ENCODE measurements around the gene MGAT4B.

Gene MGAT4B

DNA sequence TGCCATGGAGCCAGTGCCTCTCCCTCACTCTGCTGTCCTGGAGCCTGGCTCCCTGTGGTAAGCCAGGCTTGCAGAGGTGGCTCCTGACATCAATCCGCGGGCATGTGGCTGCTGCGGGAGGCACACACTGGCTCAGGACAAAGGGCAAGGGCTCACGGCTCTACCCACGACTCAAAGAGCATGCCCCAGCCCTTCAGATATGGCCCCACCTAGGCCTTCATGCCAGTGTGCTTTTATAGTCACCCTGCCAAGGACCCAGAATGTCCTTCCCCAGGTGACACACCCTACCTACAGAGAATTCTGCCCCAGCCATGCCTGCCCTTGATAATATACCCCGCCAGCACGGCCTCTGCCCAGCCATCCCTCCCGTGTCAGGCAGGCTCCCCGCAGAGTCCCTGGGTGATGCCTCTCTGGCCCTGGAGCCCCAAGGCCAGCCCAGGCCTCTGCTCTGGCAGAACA is 1.6 kb downstream of the MGAT4B start:
- H3K27me3 ChIP-seq (ENCODE audit: control insufficient read depth, insufficient read depth, low read length), result no peaks in the 10 kb centered on the region
- H3K9me3 ChIP-seq (ENCODE audit: control insufficient read depth, insufficient read depth, low read length), result no peaks in the 10 kb centered on the region
- H3K4me3 ChIP-seq (ENCODE audit: low read depth, low read length), result peak overlapping the region; percentile 72
- H3K27ac ChIP-seq (ENCODE audit: low read depth, low read length), result no peak overlapping the region
- peaks cover 25% of the 10 kb centered on the region for H3K4me1 ChIP-seq (ENCODE audit: control insufficient read depth, insufficient read depth, low read length)
- peaks cover 4% of the 10 kb centered on the region for H3K36me3 ChIP-seq (ENCODE audit: control insufficient read depth, insufficient read depth, low read length)
- H3K9ac ChIP-seq (ENCODE audit: low read depth, low read length), result peak overlapping the region; percentile 55; the same call in 1 of the 2 replicates

DNA sequence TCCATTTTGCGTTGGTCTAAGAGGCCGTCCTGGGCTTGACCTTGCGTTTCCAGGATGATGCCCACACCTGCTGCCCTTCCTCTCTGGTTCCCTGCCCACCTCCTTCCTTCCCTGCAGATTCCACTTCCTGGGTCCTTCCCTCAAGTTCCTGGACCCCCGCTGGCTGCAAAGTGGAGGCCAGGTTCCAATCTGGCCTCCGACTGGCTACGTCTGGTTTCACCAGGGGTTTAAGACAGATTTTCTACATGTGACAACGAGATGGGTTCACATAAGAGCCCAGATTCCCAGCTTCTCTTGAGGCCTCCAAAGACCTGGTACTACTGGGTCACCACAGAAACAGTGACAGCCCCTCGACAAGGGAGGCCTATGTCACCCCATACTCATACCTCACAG is 2.1 kb downstream of the MGAT4B start:
- peaks cover 9% of the 10 kb centered on the region for H3K36me3 ChIP-seq (ENCODE audit: control insufficient read depth, insufficient read depth, low read length)
- no peak overlapping the region for H3K4me3 ChIP-seq (ENCODE audit: low read depth, low read length)
- no peaks in the 10 kb centered on the region for H3K9me3 ChIP-seq (ENCODE audit: control insufficient read depth, insufficient read depth, low read length)
- H3K4me1 ChIP-seq (ENCODE audit: control insufficient read depth, insufficient read depth, low read length), result peaks cover 25% of the 10 kb centered on the region
- no peak overlapping the region for H3K9ac ChIP-seq (ENCODE audit: low read depth, low read length)
- no peak overlapping the region for H3K27ac ChIP-seq (ENCODE audit: low read depth, low read length)
- H3K27me3 ChIP-seq (ENCODE audit: control insufficient read depth, insufficient read depth, low read length), result no peaks in the 10 kb centered on the region

DNA sequence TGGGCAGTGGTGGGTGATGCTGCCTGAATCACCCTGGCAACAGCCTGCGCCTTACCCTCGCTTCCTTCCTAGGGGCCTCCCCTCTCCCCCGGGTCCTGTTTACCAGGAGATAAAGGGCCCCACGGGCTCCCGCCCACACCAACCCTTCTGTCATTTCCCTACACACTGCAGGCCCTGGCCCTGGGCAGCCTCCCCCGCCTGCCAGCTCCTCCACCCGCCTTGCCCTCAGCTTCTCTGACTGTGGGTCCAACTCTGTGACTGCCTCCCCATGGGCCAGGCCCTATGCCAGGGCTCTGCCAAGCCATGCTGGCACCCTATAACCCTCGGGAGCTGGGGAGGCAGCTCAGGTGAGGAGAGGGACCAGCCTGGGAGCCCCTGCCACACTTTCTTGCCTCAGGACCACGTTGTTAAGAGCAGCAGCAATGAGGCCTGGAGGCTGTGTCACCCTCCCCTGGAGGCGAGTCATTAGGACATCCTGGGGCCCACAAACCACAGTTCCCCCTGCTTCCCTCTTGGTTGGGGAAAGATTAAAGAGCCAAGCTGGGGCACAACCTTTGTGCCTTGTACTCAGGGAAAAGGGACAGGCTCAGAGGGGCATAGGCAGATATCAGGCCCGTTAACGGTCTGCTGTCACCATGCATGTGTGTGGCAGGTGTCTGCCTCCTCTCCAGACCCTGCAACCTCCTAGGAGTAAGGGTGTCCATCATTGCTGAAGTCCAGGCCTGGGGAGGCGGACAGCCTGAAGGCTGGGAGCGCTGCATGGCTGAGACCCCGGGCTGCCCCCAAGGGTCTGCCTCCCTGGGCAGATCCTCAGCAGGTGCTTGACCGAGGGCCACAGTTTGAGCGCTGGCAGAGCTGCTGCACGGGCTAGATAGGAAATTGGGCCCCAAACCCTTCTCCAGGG is 2.8 kb downstream of the MGAT4B start:
- Histone ChIP-seq H3K9me3 (ENCODE audit: control insufficient read depth, insufficient read depth, low read length) (no peaks in the 10 kb centered on the region), H3K36me3 (ENCODE audit: control insufficient read depth, insufficient read depth, low read length) (peaks cover 16% of the 10 kb centered on the region), H3K27ac (ENCODE audit: low read depth, low read length) (no peak overlapping the region), H3K4me3 (ENCODE audit: low read depth, low read length) (no peak overlapping the region), H3K27me3 (ENCODE audit: control insufficient read depth, insufficient read depth, low read length) (no peaks in the 10 kb centered on the region), H3K4me1 (ENCODE audit: control insufficient read depth, insufficient read depth, low read length) (peaks cover 25% of the 10 kb centered on the region), H3K9ac (ENCODE audit: low read depth, low read length) (no peak overlapping the region)

DNA sequence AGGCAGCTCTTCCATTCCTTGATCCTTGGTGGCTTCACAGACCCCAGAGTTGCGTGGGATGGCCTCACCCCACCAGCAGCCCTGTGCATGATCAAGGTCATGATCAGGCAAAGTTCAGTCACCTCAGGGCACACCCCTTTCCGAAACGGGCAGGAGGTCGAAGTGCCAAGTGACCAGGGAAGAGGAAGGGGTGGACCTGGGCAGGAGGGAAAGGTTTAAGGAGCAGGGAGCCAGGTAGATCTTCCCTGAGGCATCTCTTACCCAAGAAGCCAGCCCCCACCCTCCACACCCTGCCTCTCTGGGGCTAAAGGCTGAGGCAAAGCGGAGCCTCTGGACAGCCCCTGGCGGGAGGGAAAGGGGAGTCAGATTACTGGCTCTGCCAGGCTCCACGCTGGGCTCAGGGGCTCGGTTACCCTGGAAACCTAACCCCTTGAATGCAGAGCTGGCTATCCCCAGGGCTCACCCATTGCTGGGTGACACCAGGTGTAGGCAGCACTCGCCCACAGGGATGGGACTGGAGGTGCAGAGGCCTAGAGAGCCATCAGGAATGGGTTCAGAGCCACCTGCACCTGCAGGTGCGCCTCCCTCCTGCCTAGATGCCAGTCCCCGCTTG is 3.6 kb downstream of the MGAT4B start:
- Histone ChIP-seq H3K27me3 (ENCODE audit: control insufficient read depth, insufficient read depth, low read length) (no peaks in the 10 kb centered on the region), H3K9ac (ENCODE audit: low read depth, low read length) (no peak overlapping the region), H3K9me3 (ENCODE audit: control insufficient read depth, insufficient read depth, low read length) (no peaks in the 10 kb centered on the region), H3K27ac (ENCODE audit: low read depth, low read length) (no peak overlapping the region), H3K4me1 (ENCODE audit: control insufficient read depth, insufficient read depth, low read length) (peaks cover 25% of the 10 kb centered on the region), H3K36me3 (ENCODE audit: control insufficient read depth, insufficient read depth, low read length) (peaks cover 24% of the 10 kb centered on the region), H3K4me3 (ENCODE audit: low read depth, low read length) (no peak overlapping the region)

DNA sequence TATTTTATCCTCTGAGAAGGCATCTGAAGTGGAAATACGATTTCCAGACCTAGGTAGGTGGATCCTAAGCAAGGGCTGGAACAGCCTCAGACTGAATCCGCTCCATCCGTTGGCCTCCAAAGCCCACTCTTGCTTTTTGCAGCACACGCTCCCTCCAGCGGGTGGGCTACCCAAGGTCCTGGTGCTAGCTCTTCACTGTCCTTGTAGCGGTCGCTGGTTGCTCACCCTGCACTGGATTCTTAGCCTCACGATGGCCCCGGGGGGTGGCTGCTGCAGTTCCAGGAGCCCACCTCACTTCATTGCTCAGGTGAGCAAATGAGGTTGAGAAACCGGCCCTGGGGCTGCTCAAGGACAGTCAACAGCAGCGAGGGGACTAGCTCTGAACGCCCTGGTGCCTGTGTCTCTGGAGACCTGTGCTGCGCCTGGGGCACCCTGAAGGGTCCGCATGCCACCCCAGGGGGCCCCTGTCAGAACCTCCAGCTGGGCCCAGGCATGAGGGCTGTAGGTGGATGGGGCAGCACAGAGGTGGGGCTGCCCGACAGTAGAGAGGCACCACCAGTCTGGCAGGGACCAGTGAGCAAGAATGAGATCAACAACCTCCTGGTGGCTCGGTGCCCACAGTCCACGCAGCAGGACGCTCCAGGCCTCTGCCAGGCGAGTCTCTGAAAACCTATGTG is 4.3 kb downstream of the MGAT4B start:
- no peaks in the 10 kb centered on the region for H3K9me3 ChIP-seq (ENCODE audit: control insufficient read depth, insufficient read depth, low read length)
- H3K27me3 ChIP-seq (ENCODE audit: control insufficient read depth, insufficient read depth, low read length), result no peaks in the 10 kb centered on the region
- no peak overlapping the region for H3K4me3 ChIP-seq (ENCODE audit: low read depth, low read length)
- no peak overlapping the region for H3K27ac ChIP-seq (ENCODE audit: low read depth, low read length)
- H3K9ac ChIP-seq (ENCODE audit: low read depth, low read length), result no peak overlapping the region
- peaks cover 32% of the 10 kb centered on the region for H3K36me3 ChIP-seq (ENCODE audit: control insufficient read depth, insufficient read depth, low read length)
- H3K4me1 ChIP-seq (ENCODE audit: control insufficient read depth, insufficient read depth, low read length), result peaks cover 25% of the 10 kb centered on the region

DNA sequence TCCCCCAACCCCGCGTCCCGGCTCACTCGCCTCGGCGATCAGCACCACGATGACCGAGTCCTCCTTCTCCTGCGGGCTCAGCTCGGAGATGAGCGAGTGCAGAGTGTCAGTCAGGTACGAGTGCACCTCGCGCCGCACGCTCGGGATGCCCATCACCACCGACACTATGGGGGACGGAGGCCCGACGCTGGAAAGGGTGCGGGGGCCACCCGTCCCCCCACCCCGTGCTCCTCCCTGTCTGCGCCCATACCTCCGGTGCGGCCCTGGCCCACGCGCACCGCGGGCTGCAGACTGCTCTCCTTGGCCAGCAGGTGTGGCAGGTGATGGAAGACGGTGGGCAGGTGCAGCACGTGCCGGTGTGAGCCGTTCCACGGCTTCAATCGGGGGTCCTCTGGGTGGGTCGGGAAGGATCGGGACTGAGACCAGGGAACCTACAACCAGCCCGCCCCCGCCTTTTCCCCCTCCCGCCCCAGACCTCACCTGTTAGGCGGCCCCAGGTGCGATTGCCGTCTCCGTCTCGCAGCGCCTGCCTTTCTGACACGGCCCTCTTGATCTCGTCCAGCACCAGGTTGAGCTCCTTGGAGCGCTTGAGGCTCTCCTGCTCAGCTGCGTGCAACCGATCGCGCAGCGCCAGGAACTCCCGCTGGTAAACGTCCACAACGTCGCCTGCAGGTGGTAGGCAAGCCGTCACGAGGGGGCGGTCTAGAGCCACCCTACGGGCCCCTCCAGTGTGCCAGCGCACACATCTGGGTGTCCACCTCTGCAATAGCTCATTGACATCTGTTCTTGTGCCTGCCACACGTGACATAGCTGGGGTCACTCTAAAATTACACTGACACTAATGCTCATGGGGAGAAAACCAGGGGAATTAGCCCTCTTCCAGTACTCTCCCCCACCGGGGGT is 5.1 kb downstream of the MGAT4B start:
- Histone ChIP-seq H3K9ac (ENCODE audit: low read depth, low read length) (no peak overlapping the region), H3K27ac (ENCODE audit: low read depth, low read length) (no peak overlapping the region)

DNA sequence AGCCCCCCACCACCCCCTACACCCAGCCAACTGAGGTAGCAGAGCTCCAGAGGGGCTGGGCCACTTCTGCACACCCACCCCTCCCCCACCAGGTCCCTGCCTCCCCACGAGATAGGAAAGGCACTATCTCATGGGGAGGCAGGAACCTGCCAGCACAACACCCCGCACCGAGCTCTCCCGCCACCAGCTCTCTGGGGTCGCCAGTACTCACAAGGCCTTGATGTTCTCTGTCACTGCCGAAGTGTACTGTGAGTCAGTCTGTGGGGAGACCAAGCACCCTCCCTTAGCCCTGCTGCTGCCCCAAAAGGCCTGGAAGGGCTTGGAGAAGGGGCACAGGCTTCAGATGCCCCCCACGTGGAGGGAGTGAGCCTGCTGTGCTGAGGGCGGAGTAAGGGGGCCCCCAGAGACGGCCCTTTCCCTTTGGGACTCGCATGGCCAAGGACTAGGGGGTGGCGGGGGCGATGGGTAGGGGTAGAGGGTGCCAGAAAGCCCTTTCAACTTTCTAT is 5.9 kb downstream of the MGAT4B start:
- Histone ChIP-seq H3K9me3 (ENCODE audit: control insufficient read depth, insufficient read depth, low read length) (no peaks in the 10 kb centered on the region), H3K36me3 (ENCODE audit: control insufficient read depth, insufficient read depth, low read length) (peaks cover 33% of the 10 kb centered on the region), H3K4me1 (ENCODE audit: control insufficient read depth, insufficient read depth, low read length) (peaks cover 25% of the 10 kb centered on the region), H3K4me3 (ENCODE audit: low read depth, low read length) (no peak overlapping the region), H3K9ac (ENCODE audit: low read depth, low read length) (no peak overlapping the region), H3K27ac (ENCODE audit: low read depth, low read length) (no peak overlapping the region), H3K27me3 (ENCODE audit: control insufficient read depth, insufficient read depth, low read length) (no peaks in the 10 kb centered on the region)

More for the DNA sequence above, 5.1 kb downstream of the MGAT4B start:
- H3K4me1 ChIP-seq (ENCODE audit: control insufficient read depth, insufficient read depth, low read length), result peaks cover 25% of the 10 kb centered on the region
- no peaks in the 10 kb centered on the region for H3K9me3 ChIP-seq (ENCODE audit: control insufficient read depth, insufficient read depth, low read length)
- H3K4me3 ChIP-seq (ENCODE audit: low read depth, low read length), result no peak overlapping the region
- peaks cover 33% of the 10 kb centered on the region for H3K36me3 ChIP-seq (ENCODE audit: control insufficient read depth, insufficient read depth, low read length)
- no peaks in the 10 kb centered on the region for H3K27me3 ChIP-seq (ENCODE audit: control insufficient read depth, insufficient read depth, low read length)

DNA sequence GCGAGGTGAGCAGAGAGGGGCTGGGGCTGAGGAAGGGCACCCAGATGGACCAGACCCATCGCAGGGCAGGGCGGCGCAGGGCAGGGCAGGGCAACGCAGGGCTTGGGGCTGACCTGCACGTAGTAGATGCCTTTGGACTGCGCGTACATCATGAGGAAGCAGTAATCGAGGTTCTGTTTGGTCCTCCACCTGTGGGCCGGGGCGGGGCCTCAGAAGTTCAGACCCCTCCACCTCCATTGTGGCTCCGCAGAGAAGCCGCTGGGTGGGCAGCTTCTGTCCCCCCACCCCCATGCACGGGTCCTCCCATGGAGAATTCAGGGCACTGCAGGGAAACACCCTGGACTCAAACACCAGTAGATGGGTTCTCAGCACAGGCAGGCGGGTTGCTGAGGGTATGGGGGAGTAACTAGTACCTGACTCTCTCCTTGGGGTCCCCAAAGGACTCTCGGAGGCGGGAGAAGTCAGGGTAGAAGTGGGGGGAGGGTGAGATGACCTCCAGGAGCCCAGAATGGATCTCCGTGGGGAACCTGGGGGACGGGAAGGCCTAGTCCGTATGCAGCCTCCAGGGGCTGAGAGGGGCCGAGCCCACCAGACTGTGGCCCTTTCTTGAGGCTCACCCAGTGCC is 6.5 kb downstream of the MGAT4B start:
- Histone ChIP-seq H3K9me3 (ENCODE audit: control insufficient read depth, insufficient read depth, low read length) (no peaks in the 10 kb centered on the region), H3K4me1 (ENCODE audit: control insufficient read depth, insufficient read depth, low read length) (peaks cover 23% of the 10 kb centered on the region), H3K27ac (ENCODE audit: low read depth, low read length) (no peak overlapping the region), H3K9ac (ENCODE audit: low read depth, low read length) (no peak overlapping the region), H3K27me3 (ENCODE audit: control insufficient read depth, insufficient read depth, low read length) (no peaks in the 10 kb centered on the region), H3K36me3 (ENCODE audit: control insufficient read depth, insufficient read depth, low read length) (peaks cover 33% of the 10 kb centered on the region), H3K4me3 (ENCODE audit: low read depth, low read length) (no peak overlapping the region)

DNA sequence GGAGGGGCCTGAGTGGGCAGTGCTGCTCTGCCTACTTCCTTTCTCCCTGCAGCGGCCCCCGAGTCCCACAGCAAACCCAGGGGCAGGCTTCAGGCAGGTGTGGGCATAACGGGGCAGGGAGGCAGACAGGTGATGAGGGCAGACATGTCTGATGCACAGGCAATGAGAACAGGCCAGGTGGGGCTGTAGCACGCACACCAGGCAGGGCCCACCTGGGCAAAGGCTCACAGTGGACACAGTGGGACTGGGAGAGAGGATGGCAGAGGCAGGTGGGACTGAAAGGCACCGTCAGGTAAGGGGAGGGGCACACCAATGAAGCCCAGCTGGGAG is 7.1 kb downstream of the MGAT4B start:
- Histone ChIP-seq H3K9me3 (ENCODE audit: control insufficient read depth, insufficient read depth, low read length) (no peaks in the 10 kb centered on the region), H3K27me3 (ENCODE audit: control insufficient read depth, insufficient read depth, low read length) (no peaks in the 10 kb centered on the region), H3K9ac (ENCODE audit: low read depth, low read length) (no peak overlapping the region), H3K36me3 (ENCODE audit: control insufficient read depth, insufficient read depth, low read length) (peaks cover 33% of the 10 kb centered on the region), H3K4me1 (ENCODE audit: control insufficient read depth, insufficient read depth, low read length) (peaks cover 25% of the 10 kb centered on the region), H3K4me3 (ENCODE audit: low read depth, low read length) (no peak overlapping the region), H3K27ac (ENCODE audit: low read depth, low read length) (no peak overlapping the region)
